NCI-H187 (cell line): ENCODE measurements around the gene RGS17.
A peak's percentile ranks its signal among the peaks of the same experiment; 100 is the strongest.
"Not testable (repeated sequence)": the region's sequence is repeated elsewhere in the genome, so short reads cannot be mapped to it uniquely, and the experiment has no call there.

Source experiments
- DNase-seq, 2 experiments: peaks; one replicate each; lab custom pipeline; 2025; lab: John Stamatoyannopoulos, UW

The RGS17 gene

GRCh38 chr6:153032255-153032882, 98.7 kb downstream of the RGS17 start:
- DNase-seq, result no peak

- no peak for DNase-seq
Observed at GRCh38 chr6:153031335-153031955, 99.6 kb downstream of the RGS17 start.

- DNase-seq, result no peak
Observed at GRCh38 chr6:153028963-153029362, 102.1 kb downstream of the RGS17 start.

- no peak for DNase-seq
Observed at GRCh38 chr6:153028286-153028685, 102.8 kb downstream of the RGS17 start.

- no peak for DNase-seq
Observed at GRCh38 chr6:153027480-153027879, 103.6 kb downstream of the RGS17 start.

GRCh38 chr6:153024709-153025017, 106.4 kb downstream of the RGS17 start:
- no peak for DNase-seq

- peak in 1 of 2 experiments; percentile 14 for DNase-seq
Observed at GRCh38 chr6:153023977-153024708, 106.9 kb downstream of the RGS17 start.

- DNase-seq, result no peak
Observed at GRCh38 chr6:153018355-153018754, 112.7 kb downstream of the RGS17 start.

- DNase-seq, result no peak
Observed at GRCh38 chr6:153016846-153017245, 114.2 kb downstream of the RGS17 start.

- no peak for DNase-seq
Observed at GRCh38 chr6:153015094-153015640, 115.9 kb downstream of the RGS17 start.

- no peak for DNase-seq
Observed at GRCh38 chr6:153013438-153013837, 117.6 kb downstream of the RGS17 start.

- DNase-seq, result no peak
Observed at GRCh38 chr6:153012856-153013255, 118.2 kb downstream of the RGS17 start.

- no peak for DNase-seq
Observed at GRCh38 chr6:153003366-153003690, 127.8 kb downstream of the RGS17 start.

- peak; percentile 71 to 85 for DNase-seq
Observed at GRCh38 chr6:153002613-153003365, 128.3 kb downstream of the RGS17 start, which contains the start of gene MTRF1L. TSS of gene MTRF1L (minus strand) at chr6:153002709. CDS start at chr6:153002685, 24 bp downstream.

GRCh38 chr6:153001767-153002612, 129.1 kb downstream of the RGS17 start:
- DNase-seq, result no peak

- DNase-seq, result not testable (repeated sequence)
Observed at GRCh38 chr6:153000790-153001189, 130.3 kb downstream of the RGS17 start.

- no peak for DNase-seq
Observed at GRCh38 chr6:153000243-153000642, 130.8 kb downstream of the RGS17 start.

- not testable (repeated sequence) for DNase-seq
Observed at GRCh38 chr6:152999538-152999937, 131.5 kb downstream of the RGS17 start.

- DNase-seq, result no peak
Observed at GRCh38 chr6:152993847-152994246, 137.2 kb downstream of the RGS17 start.

- no peak for DNase-seq
Observed at GRCh38 chr6:152993431-152993830, 137.7 kb downstream of the RGS17 start.

GRCh38 chr6:152986978-152987377, 144.1 kb downstream of the RGS17 start:
- DNase-seq, result no peak
